H9 (cell line): ENCODE measurements around the gene SPCS2. TPM values are rescaled to one million over a fixed set of nuclear protein-coding genes. Genes with fewer than 3 reads are reported as not detected.

Experiments
- DNase-seq: peaks from one replicate; pipeline ENCODE4 v3.0.0-alpha.2; 2017
- H2AFZ ChIP-seq: one replicate; pipeline ENCODE4 v1.6.1; 2013; ENCODE audit warnings: mild to moderate bottlenecking, low read length, control low read depth, moderate library complexity
- H2AK5ac ChIP-seq: 2 replicates; pipeline ENCODE4 v1.6.1; 2013; ENCODE audit warnings: low read length, control low read depth, mixed read lengths; ENCODE audit not compliant: insufficient read length
- H2BK120ac ChIP-seq: one replicate; pipeline ENCODE4 v1.6.1; 2013; ENCODE audit warnings: low read depth, mild to moderate bottlenecking, low read length, control low read depth, inconsistent platforms; ENCODE audit not compliant: poor library complexity, severe bottlenecking
- H2BK12ac ChIP-seq: 2 replicates; pipeline ENCODE4 v1.6.1; 2013; ENCODE audit warnings: low read length, control low read depth, mixed read lengths, low read depth; ENCODE audit not compliant: insufficient read length
- H2BK15ac ChIP-seq: 2 replicates; pipeline ENCODE4 v1.6.1; 2013; ENCODE audit warnings: low read depth, low read length, control low read depth
- H2BK20ac ChIP-seq: one replicate; pipeline ENCODE4 v1.6.1; 2013; ENCODE audit warnings: low read depth, mild to moderate bottlenecking, low read length, control low read depth, inconsistent platforms; ENCODE audit not compliant: poor library complexity, severe bottlenecking
- H2BK5ac ChIP-seq: 2 replicates; pipeline ENCODE4 v1.6.1; 2013; ENCODE audit warnings: low read length, control low read depth, mixed read lengths; ENCODE audit not compliant: insufficient read length
- H3K14ac ChIP-seq: 2 replicates; pipeline ENCODE4 v1.6.1; 2013; ENCODE audit warnings: low read length, control low read depth; ENCODE audit not compliant: insufficient read depth
- H3K18ac ChIP-seq: 2 replicates; pipeline ENCODE4 v1.6.1; 2013; ENCODE audit warnings: low read depth, mild to moderate bottlenecking, mixed read lengths, low read length, control low read depth; ENCODE audit not compliant: insufficient read length
- H3K23ac ChIP-seq: 2 replicates; pipeline ENCODE4 v1.6.1; 2013; ENCODE audit warnings: low read length, control low read depth, mixed read lengths, low read depth; ENCODE audit not compliant: insufficient read length
- H3K23me2 ChIP-seq: 2 replicates; pipeline ENCODE4 v1.6.1; 2013; ENCODE audit warnings: low read depth, mild to moderate bottlenecking, mixed read lengths, low read length, control low read depth; ENCODE audit not compliant: insufficient read length, poor library complexity, severe bottlenecking
- H3K27ac ChIP-seq: 2 replicates; pipeline ENCODE4 v1.5.1; 2013; ENCODE audit warnings: low read length, control low read depth, mixed read lengths, low read depth; ENCODE audit not compliant: insufficient read length
- H3K27me3 ChIP-seq: 2 replicates; pipeline ENCODE4 v1.6.1; 2013; ENCODE audit warnings: low read length, control low read depth, inconsistent platforms; ENCODE audit not compliant: insufficient read depth
- H3K4ac ChIP-seq: 2 replicates; pipeline ENCODE4 v1.6.1; 2013; ENCODE audit warnings: low read depth, mild to moderate bottlenecking, control low read depth, inconsistent platforms, low read length, moderate library complexity
- H3K4me1 ChIP-seq: 2 replicates; pipeline ENCODE4 v1.6.1; 2013; ENCODE audit warnings: low read length, control low read depth, inconsistent platforms; ENCODE audit not compliant: insufficient read depth
- H3K4me2 ChIP-seq: 2 replicates; pipeline ENCODE4 v1.6.1; 2013; ENCODE audit warnings: low read length, control low read depth, mixed read lengths; ENCODE audit not compliant: insufficient read length, insufficient read depth
- H3K56ac ChIP-seq: 2 replicates; pipeline ENCODE4 v1.6.1; 2013; ENCODE audit warnings: low read depth, mild to moderate bottlenecking, mixed read lengths, low read length, control low read depth; ENCODE audit not compliant: insufficient read length
- H3K79me1 ChIP-seq: 2 replicates; pipeline ENCODE4 v1.6.1; 2013; ENCODE audit warnings: low read depth, mild to moderate bottlenecking, moderate library complexity, low read length, control low read depth, inconsistent platforms; ENCODE audit not compliant: insufficient read depth, poor library complexity, severe bottlenecking
- H3K79me2 ChIP-seq: 2 replicates; pipeline ENCODE4 v1.6.1; 2013; ENCODE audit warnings: low read length, control low read depth, inconsistent platforms; ENCODE audit not compliant: insufficient read depth
- H3K9ac ChIP-seq: 2 replicates; pipeline ENCODE4 v1.6.1; 2013; ENCODE audit warnings: low read length, control low read depth, mixed read lengths; ENCODE audit not compliant: insufficient read length; ENCODE audit errors: extremely low read depth
- H3K9me3 ChIP-seq: one replicate; pipeline ENCODE4 v1.6.1; 2013; ENCODE audit warnings: low read depth, low read length, inconsistent platforms; ENCODE audit not compliant: control insufficient read depth
- H3T11ph ChIP-seq: one replicate; pipeline ENCODE4 v1.6.1; 2013; ENCODE audit warnings: mild to moderate bottlenecking, low read length, control low read depth, inconsistent platforms
- H4K20me1 ChIP-seq: one replicate; pipeline ENCODE4 v1.6.1; 2013; ENCODE audit not compliant: control insufficient read depth, insufficient read length, insufficient read depth
- H4K5ac ChIP-seq: 2 replicates; pipeline ENCODE4 v1.6.1; 2013; ENCODE audit warnings: low read depth, mild to moderate bottlenecking, mixed read lengths, low read length, control low read depth; ENCODE audit not compliant: insufficient read length
- H4K8ac ChIP-seq: replicated peaks from 2 replicates; pipeline ENCODE4 v1.6.1; 2013; ENCODE audit warnings: low read length, control low read depth, mixed read lengths, low read depth; ENCODE audit not compliant: insufficient read length
- H4K91ac ChIP-seq: 2 replicates; pipeline ENCODE4 v1.6.1; 2013; ENCODE audit warnings: low read depth, mild to moderate bottlenecking, moderate library complexity, mixed read lengths, low read length, control low read depth; ENCODE audit not compliant: insufficient read length
- H3K27ac Mint-ChIP-seq, 3 experiments: 2 replicates in 2 of 3; 3 replicates in 1 of 3; pipeline ENCODE4 v1.8.0; 2020 to 2021; ENCODE audit warnings: mixed read lengths in 3 of 3, mild to moderate bottlenecking in 1 of 3, moderate library complexity in 1 of 3
- H3K27me3 Mint-ChIP-seq: 2 replicates; pipeline ENCODE4 v1.8.0; 2021; ENCODE audit warnings: low read depth, mild to moderate bottlenecking, moderate library complexity, mixed read lengths
- H3K36me3 Mint-ChIP-seq, 3 experiments: 2 replicates in 2 of 3; 3 replicates in 1 of 3; pipeline ENCODE4 v1.8.0; 2020 to 2021; ENCODE audit warnings: low read depth in 3 of 3, mixed read lengths in 3 of 3; ENCODE audit not compliant: insufficient read depth in 1 of 3
- H3K4me1 Mint-ChIP-seq, 2 experiments: 2 replicates each; pipeline ENCODE4 v1.8.0; 2020; ENCODE audit warnings: mixed read lengths in 2 of 2
- H3K4me3 Mint-ChIP-seq, 2 experiments: 2 replicates in 1 of 2; 3 replicates in 1 of 2; pipeline ENCODE4 v1.8.0; 2020 to 2021; ENCODE audit warnings: mild to moderate bottlenecking in 2 of 2, mixed read lengths in 2 of 2, moderate library complexity in 1 of 2
- H3K9me3 Mint-ChIP-seq, 2 experiments: 2 replicates in 1 of 2; 3 replicates in 1 of 2; pipeline ENCODE4 v1.8.0; 2020; ENCODE audit warnings: mild to moderate bottlenecking in 2 of 2, mixed read lengths in 2 of 2, moderate library complexity in 1 of 2
- CTCF ChIP-seq: fragments of 200-600 bp; sonication (generic); conservative IDR thresholded peaks from 3 replicates; pipeline ENCODE4 v1.8.0; 2021; ENCODE audit warnings: antibody characterized with exemption, mild to moderate bottlenecking
- WGBS: extraction: QIAGEN DNeasy Blood & Tissue Kit; methylation state at CpG from one replicate; pipeline ENCODE4 v1.1.7; 2013; ENCODE audit warnings: missing lambda C conversion rate, low lambda C conversion rate, mixed read lengths; ENCODE audit not compliant: insufficient read length; ENCODE audit errors: extremely low coverage; 5-methylcytosine and 5-hydroxymethylcytosine counted together
- total RNA-seq: library from RNA; stranded (reverse); gene quantifications from 2 replicates; pipeline ENCODE4 v1.2.1, GENCODE V29; 2021

Gene SPCS2
- total RNA-seq, 1 experiment from 2014 or later: 144 TPM

GRCh38 chr11:74935285-74935684 is 13.8 kb upstream of the SPCS2 start:
- H3K9me3 ChIP-seq: no peaks in the 10 kb centered on the region
- H2BK5ac ChIP-seq: no peak overlapping the region
- no peak overlapping the region for H3K14ac ChIP-seq
- no peak for TF ChIP-seq CTCF
- no peak overlapping the region for H3K4me2 ChIP-seq
- no CpG with 5 or more reads among the region's 2 CpGs for WGBS
- H3K23ac ChIP-seq: no peak overlapping the region
- Mint-ChIP-seq H3K4me1 (no peaks in the 10 kb centered on the region), H3K36me3 (peaks cover 0 to 22% (median 0%) of the 10 kb centered on the region in 3 experiments; a peak in 5 of 7 replicates), H3K9me3 (no peaks in the 10 kb centered on the region), H3K27ac (no peak overlapping the region; a peak in 1 of 7 replicates), H3K27me3 (no peaks in the 10 kb centered on the region; the same call in 1 of the 2 replicates), H3K4me3 (no peak overlapping the region)
- no peak overlapping the region for H2BK15ac ChIP-seq
- no peak overlapping the region for H3K4ac ChIP-seq
- no peak overlapping the region for H3K27ac ChIP-seq
- no peak overlapping the region for H3K56ac ChIP-seq
- no peak overlapping the region for H4K8ac ChIP-seq
- no peak overlapping the region for H2BK120ac ChIP-seq
- no peak for DNase-seq
- no peaks in the 10 kb centered on the region for H3K27me3 ChIP-seq
- H3K79me2 ChIP-seq: no peaks in the 10 kb centered on the region
- no peak overlapping the region for H3K9ac ChIP-seq
- H2BK20ac ChIP-seq: no peak overlapping the region
- no peak overlapping the region for H3T11ph ChIP-seq
- H4K20me1 ChIP-seq: no peaks in the 10 kb centered on the region
- H3K18ac ChIP-seq: no peak overlapping the region
- no peak overlapping the region for H2BK12ac ChIP-seq
- H3K23me2 ChIP-seq: no peaks in the 10 kb centered on the region
- H3K79me1 ChIP-seq: no peaks in the 10 kb centered on the region
- no peak overlapping the region for H4K5ac ChIP-seq
- H3K4me1 ChIP-seq: no peaks in the 10 kb centered on the region
- H2AFZ ChIP-seq: no peak overlapping the region
- H4K91ac ChIP-seq: no peak overlapping the region
- no peak overlapping the region for H2AK5ac ChIP-seq
